Measurements from ENCODE around the gene ANO10. TPM values are rescaled to one million over a fixed set of nuclear protein-coding genes. Genes with fewer than 3 reads are reported as not detected.

Gene ANO10
- total and polyA plus RNA-seq, 8 donors: 30.3 to 52.2 (median 35.4) TPM

DNA sequence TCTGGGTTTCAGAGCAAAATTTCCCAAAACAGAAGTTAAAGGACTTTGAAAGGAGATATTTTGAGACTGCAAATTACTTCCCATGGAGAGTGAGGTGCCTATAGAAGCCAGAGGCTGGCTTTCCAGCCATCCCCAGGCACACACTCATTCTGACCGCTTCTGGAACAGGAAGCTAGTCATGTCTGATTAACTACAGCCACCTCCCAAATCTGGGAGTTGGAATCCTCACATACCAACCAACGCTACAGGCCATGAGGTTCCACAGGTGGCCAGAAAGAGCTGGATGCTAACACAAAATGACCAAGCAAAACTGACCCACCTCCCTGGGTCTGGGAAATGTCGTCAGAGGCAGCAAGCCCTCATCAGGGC lies 248.3 kb downstream of the ANO10 start:
- Histone ChIP-seq H3K9me3 (no peaks in the 10 kb centered on the region), H3K4me3 (no peak overlapping the region), H3K27me3 (no peaks in the 10 kb centered on the region), H3K27ac (no peak overlapping the region), H3K4me1 (peaks cover 0 to 19% of the 10 kb centered on the region in 2 donors), H3K36me3 (no peaks in the 10 kb centered on the region)
- no peak for TF ChIP-seq CTCF (IDR thresholded peaks at IDR 0.05)
- ATAC-seq (no peak), DNase-seq (no peak)
- intact Hi-C loops (cut with DNase I): no loop called here

DNA sequence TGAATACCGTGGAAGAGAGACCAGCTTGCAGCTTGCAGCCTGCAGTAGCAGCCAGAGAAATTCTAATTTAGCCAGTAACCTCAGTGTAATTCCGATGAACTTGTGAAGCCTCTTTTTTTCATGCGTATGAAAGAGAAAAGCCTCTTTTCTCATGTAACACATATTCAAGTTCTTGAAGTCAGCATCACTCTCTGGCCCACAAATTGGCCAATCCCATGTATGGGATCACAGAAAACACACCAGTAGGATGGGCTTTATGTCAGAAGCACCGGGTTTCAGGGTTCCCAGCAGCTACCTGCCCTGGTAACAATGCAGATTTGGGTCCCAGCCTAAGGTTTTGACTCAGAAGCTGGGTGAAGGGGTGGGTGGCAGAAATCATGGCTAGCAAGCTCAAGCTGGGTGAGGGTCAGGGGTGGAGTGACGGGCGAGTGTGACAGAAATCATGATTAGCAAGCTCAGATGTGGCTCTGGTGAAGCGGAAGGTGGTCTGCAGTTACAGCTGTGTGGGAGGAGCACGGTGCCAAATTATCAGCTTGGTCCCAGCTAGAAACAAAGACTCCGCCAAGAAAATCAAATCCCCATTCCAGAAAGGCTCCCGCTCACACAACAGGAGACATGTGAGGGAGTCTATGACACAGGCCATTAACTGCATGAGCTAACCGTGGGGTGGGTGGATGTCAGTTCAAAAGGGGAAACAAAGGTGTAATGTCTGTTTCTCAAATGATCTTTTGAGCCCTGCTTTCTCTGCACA lies 248.8 kb downstream of the ANO10 start:
- no peak for ATAC-seq
- Histone ChIP-seq H3K9me3 (no peaks in the 10 kb centered on the region), H3K4me3 (no peak overlapping the region), H3K4me1 (peaks cover 0 to 15% of the 10 kb centered on the region in 2 donors), H3K27ac (no peak overlapping the region), H3K36me3 (no peaks in the 10 kb centered on the region), H3K27me3 (no peaks in the 10 kb centered on the region)
- intact Hi-C loops (cut with DNase I): no loop called here
- no peak for DNase-seq
- no peak for TF ChIP-seq CTCF (IDR thresholded peaks at IDR 0.05)

GRCh38 chr3:43372007-43372740 lies 249.6 kb downstream of the ANO10 start:
- DNase-seq (no peak), ATAC-seq (no peak)
- intact Hi-C loops (cut with DNase I): no loop called here
- Histone ChIP-seq H3K27me3 (no peaks in the 10 kb centered on the region), H3K36me3 (peaks cover 0 to under 1% of the 10 kb centered on the region in 2 donors), H3K4me3 (no peak overlapping the region), H3K4me1 (peaks cover 0 to 15% of the 10 kb centered on the region in 2 donors), H3K27ac (no peak overlapping the region), H3K9me3 (no peaks in the 10 kb centered on the region)
- TF ChIP-seq CTCF (IDR thresholded peaks at IDR 0.05): no peak

DNA sequence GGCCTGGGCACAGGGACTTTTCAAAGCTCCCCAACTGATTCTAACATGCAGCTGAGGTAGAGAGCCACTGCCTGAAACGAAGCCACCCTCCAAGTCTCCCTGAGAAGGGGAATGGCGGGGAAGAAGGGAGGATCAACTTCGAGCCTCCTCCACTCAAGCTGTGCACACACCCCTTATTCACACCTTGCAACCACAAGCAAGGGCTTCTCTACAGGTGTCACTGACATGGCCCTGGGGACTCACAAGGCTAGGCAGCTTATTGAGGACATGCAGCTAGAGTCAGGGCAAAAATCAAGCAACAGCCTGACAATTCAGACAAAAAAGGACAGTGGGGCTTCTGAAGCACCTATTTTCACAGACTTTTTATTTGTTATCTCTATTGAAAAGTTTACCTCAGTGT lies 250.3 kb downstream of the ANO10 start:
- intact Hi-C loops (cut with DNase I): no loop called here

More for the DNA sequence above, 250.3 kb downstream of the ANO10 start:
- no peak overlapping the region for H3K27ac ChIP-seq
- H3K4me3 ChIP-seq: no peak overlapping the region
- no peaks in the 10 kb centered on the region for H3K9me3 ChIP-seq
- H3K27me3 ChIP-seq: no peaks in the 10 kb centered on the region
- no peak for TF ChIP-seq CTCF (IDR thresholded peaks at IDR 0.05)
- no peak for ATAC-seq
- peaks cover 0 to 7% of the 10 kb centered on the region in 2 donors for H3K36me3 ChIP-seq
- DNase-seq: no peak
- peaks cover 0 to 15% of the 10 kb centered on the region in 2 donors for H3K4me1 ChIP-seq

Data from left lung (tissue), 10 donors.